Epithelial cell of proximal tubule (primary cell): Measurements from ENCODE around the gene GPC5. TPM values are rescaled to one million over a fixed set of nuclear protein-coding genes. Genes with fewer than 3 reads are reported as not detected.

Experiments used
- DNase-seq: peaks from one replicate; pipeline ENCODE4 v3.0.0-alpha.2; 2011; ENCODE audit warnings: low read depth
- H3K4me3 ChIP-seq: 2 replicates; pipeline ENCODE4 v1.5.1; 2011; ENCODE audit warnings: low read depth, mild to moderate bottlenecking, low read length
- CTCF ChIP-seq: conservative IDR thresholded peaks from 2 replicates; pipeline ENCODE4 v1.5.1; 2012; ENCODE audit warnings: low read depth, mild to moderate bottlenecking, low read length
- total RNA-seq: library from RNA; depleted of rRNA; stranded (reverse); fragments of >200 nt; gene quantifications from 2 replicates; pipeline ENCODE4 v1.2.3, GENCODE V29; 2015

Gene GPC5
- total RNA-seq, 1 donor from 2014 or later = not detected

DNA sequence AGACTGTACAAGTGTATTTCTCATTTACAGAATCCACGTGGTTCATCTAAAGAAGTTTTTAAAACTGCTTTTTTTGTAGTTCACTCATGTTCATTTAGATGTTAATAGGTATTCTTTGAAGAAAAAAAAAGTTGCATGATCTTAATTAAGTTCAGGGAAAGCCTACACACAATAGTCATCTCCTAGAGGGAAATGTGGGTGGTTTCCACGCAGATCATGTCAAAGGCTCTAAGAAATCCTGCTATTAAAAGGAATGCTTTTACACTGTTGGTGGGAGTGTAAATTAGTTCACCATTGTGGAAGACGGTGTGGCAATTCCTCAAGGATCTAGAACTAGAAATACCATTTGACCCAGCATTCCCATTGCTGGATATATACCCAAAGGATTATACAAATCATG is 312.3 kb downstream of the GPC5 start:
- no peak overlapping the region for H3K4me3 ChIP-seq

GRCh38 chr13:91714855-91715254 is 316.4 kb downstream of the GPC5 start:
- no peak for TF ChIP-seq CTCF
- DNase-seq = no peak
- H3K4me3 ChIP-seq = no peak overlapping the region

More for the DNA sequence above, 312.3 kb downstream of the GPC5 start:
- no peak for DNase-seq
- TF ChIP-seq CTCF = no peak

- TF ChIP-seq CTCF = no peak
- H3K4me3 ChIP-seq = no peak overlapping the region
- no peak for DNase-seq
Observed at GRCh38 chr13:91716436-91717065, 318.1 kb downstream of the GPC5 start.

DNA sequence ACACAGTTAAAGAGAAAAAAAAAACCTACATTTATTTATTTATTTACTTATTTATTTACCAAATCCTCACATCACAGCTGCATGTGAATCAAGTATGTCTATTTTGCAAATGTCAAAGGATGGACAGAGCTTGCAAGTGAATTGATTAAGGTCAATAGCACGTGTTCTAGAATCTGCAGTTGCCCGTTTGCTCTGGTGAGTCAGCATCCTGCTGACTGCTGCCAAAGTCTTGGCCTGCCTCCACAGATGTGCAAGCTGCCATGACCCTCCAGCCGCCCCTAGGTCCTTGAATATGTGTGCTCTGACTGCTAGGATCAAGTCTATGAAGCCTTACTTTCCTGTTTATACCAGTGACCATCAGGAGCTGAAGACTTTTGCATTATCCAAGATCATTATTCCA is 320.6 kb downstream of the GPC5 start:
- peak; percentile 26 for DNase-seq
- no peak overlapping the region for H3K4me3 ChIP-seq
- no peak for TF ChIP-seq CTCF

GRCh38 chr13:91721413-91721812 is 323.0 kb downstream of the GPC5 start:
- TF ChIP-seq CTCF = no peak
- no peak overlapping the region for H3K4me3 ChIP-seq
- DNase-seq = no peak

GRCh38 chr13:91722267-91722884 is 324.0 kb downstream of the GPC5 start:
- no peak for DNase-seq
- no peak overlapping the region for H3K4me3 ChIP-seq
- TF ChIP-seq CTCF = peak; percentile 64

- no peak for TF ChIP-seq CTCF
- DNase-seq = no peak
- H3K4me3 ChIP-seq = no peak overlapping the region
Observed at GRCh38 chr13:91724591-91724990, 326.2 kb downstream of the GPC5 start.
